ENCODE measurements around the gene USP3. TPM values are rescaled to one million over a fixed set of nuclear protein-coding genes. Genes with fewer than 3 reads are reported as not detected.

USP3 gene
- total and polyA plus RNA-seq, 7 donors, result 9.4 to 13.6 (median 10.9) TPM

DNA sequence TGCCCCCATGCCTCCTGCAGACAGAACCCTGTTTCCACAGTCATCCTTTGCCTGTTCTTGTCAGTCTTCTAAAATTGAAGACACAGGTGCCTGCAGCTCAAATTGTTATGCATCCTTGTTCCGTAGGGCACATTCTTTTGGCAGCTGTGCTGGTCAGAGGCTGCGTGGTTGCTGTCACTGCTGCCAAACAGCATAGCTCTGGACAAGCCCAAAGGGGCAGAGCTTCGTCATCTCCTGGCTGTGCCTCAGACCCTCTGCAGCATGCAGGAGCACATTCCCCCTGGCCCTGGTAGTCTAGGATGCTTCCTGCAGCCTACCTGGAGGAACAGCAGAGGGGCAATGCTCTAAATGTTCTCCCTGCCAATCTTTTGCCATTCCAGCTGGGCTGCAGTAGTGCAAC lies 90.7 kb downstream of the USP3 start:
- no peak overlapping the region for H3K4me3 ChIP-seq
- TF ChIP-seq, protein P1, sequence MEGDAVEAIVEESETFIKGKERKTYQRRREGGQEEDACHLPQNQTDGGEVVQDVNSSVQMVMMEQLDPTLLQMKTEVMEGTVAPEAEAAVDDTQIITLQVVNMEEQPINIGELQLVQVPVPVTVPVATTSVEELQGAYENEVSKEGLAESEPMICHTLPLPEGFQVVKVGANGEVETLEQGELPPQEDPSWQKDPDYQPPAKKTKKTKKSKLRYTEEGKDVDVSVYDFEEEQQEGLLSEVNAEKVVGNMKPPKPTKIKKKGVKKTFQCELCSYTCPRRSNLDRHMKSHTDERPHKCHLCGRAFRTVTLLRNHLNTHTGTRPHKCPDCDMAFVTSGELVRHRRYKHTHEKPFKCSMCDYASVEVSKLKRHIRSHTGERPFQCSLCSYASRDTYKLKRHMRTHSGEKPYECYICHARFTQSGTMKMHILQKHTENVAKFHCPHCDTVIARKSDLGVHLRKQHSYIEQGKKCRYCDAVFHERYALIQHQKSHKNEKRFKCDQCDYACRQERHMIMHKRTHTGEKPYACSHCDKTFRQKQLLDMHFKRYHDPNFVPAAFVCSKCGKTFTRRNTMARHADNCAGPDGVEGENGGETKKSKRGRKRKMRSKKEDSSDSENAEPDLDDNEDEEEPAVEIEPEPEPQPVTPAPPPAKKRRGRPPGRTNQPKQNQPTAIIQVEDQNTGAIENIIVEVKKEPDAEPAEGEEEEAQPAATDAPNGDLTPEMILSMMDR (IDR thresholded peaks at IDR 0.05), result no peak
- DNase-seq (peak in 1 of 2 donors; percentile 69), ATAC-seq (peak; percentile 26 to 48 (median 40))
- peak overlapping the region; percentile 33 for H3K27ac ChIP-seq
- no peaks in the 10 kb centered on the region for H3K27me3 ChIP-seq (ENCODE audit: insufficient read depth in 3 of 3, low read length in 2 of 3)
- peaks cover 4 to 36% of the 10 kb centered on the region in 2 donors for H3K36me3 ChIP-seq (ENCODE audit: insufficient read depth in 1 of 2, low read depth in 1 of 2)
- intact Hi-C loops (cut with DNase I), result loop anchor here (5.0 kb wide), 3 partner anchors 88 to 128 kb away; partner anchors contain the start of gene USP3 (in 1 of the 2)
- H3K4me1 ChIP-seq, result peaks cover 46% of the 10 kb centered on the region
- WGBS, 3 donors, result 24 to 33% (median 30%) methylated on average over 3 of the region's 3 CpGs
- H3K9me3 ChIP-seq, result no peaks in the 10 kb centered on the region

DNA sequence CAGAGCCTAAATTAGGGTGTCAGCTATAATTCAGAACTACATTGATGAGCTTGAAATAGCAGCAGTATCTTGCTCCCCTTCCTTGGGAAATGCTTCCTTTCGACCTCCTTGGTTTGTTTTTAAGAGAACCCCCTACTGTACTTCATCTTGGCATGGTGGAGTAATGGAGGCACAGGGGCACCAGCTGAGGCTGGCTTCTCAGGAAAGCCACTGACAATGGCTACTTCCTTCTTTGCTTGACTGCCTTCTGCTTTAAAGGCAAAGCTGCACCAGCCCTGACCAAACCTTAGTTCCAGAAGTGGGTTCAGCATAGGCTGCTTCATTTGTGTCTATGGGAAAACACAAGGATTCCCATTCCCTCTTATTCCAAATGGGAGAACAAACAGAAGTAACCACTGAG lies 91.3 kb downstream of the USP3 start:
- intact Hi-C loops (cut with DNase I), result loop anchor here (5.0 kb wide), 3 partner anchors 88 to 128 kb away; partner anchors contain the start of gene USP3 (in 1 of the 2)
- 73 to 80% (median 76%) methylated on average over 1 of the region's 1 CpG for WGBS, 3 donors
- H3K27me3 ChIP-seq (ENCODE audit: insufficient read depth in 3 of 3, low read length in 2 of 3), result no peaks in the 10 kb centered on the region
- ATAC-seq (no peak), DNase-seq (no peak)
- H3K4me1 ChIP-seq, result peaks cover 47% of the 10 kb centered on the region
- no peaks in the 10 kb centered on the region for H3K9me3 ChIP-seq
- TF ChIP-seq, protein P1 (IDR thresholded peaks at IDR 0.05), result no peak
- H3K4me3 ChIP-seq, result no peak overlapping the region
- peaks cover 4 to 30% of the 10 kb centered on the region in 2 donors for H3K36me3 ChIP-seq (ENCODE audit: insufficient read depth in 1 of 2, low read depth in 1 of 2)
- H3K27ac ChIP-seq, result peak overlapping the region; percentile 90

DNA sequence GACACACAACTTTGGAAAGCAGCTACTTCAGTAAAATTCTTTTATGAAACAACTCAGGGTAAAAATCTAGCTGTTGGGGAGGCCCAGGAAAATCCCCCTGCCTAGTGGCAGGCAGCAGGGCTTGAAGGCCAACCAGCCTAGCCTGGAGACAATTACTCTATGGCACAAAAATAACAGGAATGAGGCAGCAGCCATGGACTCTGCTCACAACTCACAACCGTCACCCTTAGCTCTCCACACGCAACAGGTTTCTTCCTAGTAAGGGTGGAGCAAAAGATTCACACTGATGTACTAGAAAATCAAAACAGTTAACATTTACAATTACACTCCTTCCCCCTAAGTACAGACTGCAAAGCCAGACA lies 92.3 kb downstream of the USP3 start:
- Histone ChIP-seq H3K4me1 (peaks cover 49% of the 10 kb centered on the region), H3K4me3 (peak overlapping the region; percentile 90), H3K36me3 (ENCODE audit: insufficient read depth in 1 of 2, low read depth in 1 of 2) (peaks cover under 1 to 20% of the 10 kb centered on the region in 2 donors), H3K9me3 (no peaks in the 10 kb centered on the region), H3K27me3 (ENCODE audit: insufficient read depth in 3 of 3, low read length in 2 of 3) (no peaks in the 10 kb centered on the region), H3K27ac (peak overlapping the region; percentile 90)
- TF ChIP-seq, protein P1 (IDR thresholded peaks at IDR 0.05), result no peak
- whole genome bisulfite sequencing, 3 donors, result 18 to 28% (median 23%) methylated on average over 2 of the region's 2 CpGs
- DNase-seq (no peak), ATAC-seq (no peak)
- intact Hi-C loops (cut with DNase I), result loop anchor here (5.0 kb wide), 3 partner anchors 89 to 129 kb away; partner anchors contain the start of gene USP3 (in 1 of the 2)

GRCh38 chr15:63597038-63597790 lies 92.8 kb downstream of the USP3 start, which contains the start of gene FBXL22:
Gene FBXL22, plus strand, starts transcription at chr15:63597387. Its CDS starts 6 bp downstream, at chr15:63597393.
- H3K27me3 ChIP-seq (ENCODE audit: insufficient read depth in 3 of 3, low read length in 2 of 3), result no peaks in the 10 kb centered on the region
- H3K4me1 ChIP-seq, result peaks cover 52% of the 10 kb centered on the region
- 18 to 26% (median 22%) methylated on average over 23 of the region's 23 CpGs for WGBS, 3 donors
- DNase-seq, result peak in 1 of 2 donors; percentile 75
- ATAC-seq, result peak; percentile 21 to 42 (median 40)
- TF ChIP-seq, protein P1 (IDR thresholded peaks at IDR 0.05), result no peak
- H3K36me3 ChIP-seq (ENCODE audit: insufficient read depth in 1 of 2, low read depth in 1 of 2), result peaks cover 0 to 16% of the 10 kb centered on the region in 2 donors
- H3K4me3 ChIP-seq, result peak within 1 kb of the TSS; percentile 90
- H3K9me3 ChIP-seq, result no peaks in the 10 kb centered on the region
- H3K27ac ChIP-seq, result peak within 1 kb of the TSS; percentile 90
- intact Hi-C loops (cut with DNase I), result loop anchor here (5.0 kb wide), 3 partner anchors 90 to 130 kb away; partner anchors contain the start of gene USP3 (in 1 of the 2)

Measured in psoas muscle (tissue), 8 donors.